Measurements from ENCODE around the gene PEX12.

PEX12 gene

GRCh38 chr17:35597604-35598003 is 19.2 kb upstream of the PEX12 start:
- ATAC-seq = no peak
- TF ChIP-seq ZFP30 (CRISPR knock-in tag; IDR thresholded peaks at IDR 0.05) = no peak
- TF ChIP-seq SNAI2 (CRISPR knock-in tag; IDR thresholded peaks at IDR 0.05) = no peak
- no peak for TF ChIP-seq ZC3H10 (CRISPR knock-in tag; IDR thresholded peaks at IDR 0.05)
- TF ChIP-seq ZNF565 (CRISPR knock-in tag; conservative IDR thresholded peaks at IDR 0.05; ENCODE audit: low read depth) = no peak
- TF ChIP-seq CSDC2 (CRISPR knock-in tag; IDR thresholded peaks at IDR 0.05) = no peak
- no peak for TF ChIP-seq TCF4 (CRISPR knock-in tag; IDR thresholded peaks at IDR 0.05; ENCODE audit: borderline replicate concordance)
- TF ChIP-seq ZNF8 (CRISPR knock-in tag; IDR thresholded peaks at IDR 0.05) = no peak

DNA sequence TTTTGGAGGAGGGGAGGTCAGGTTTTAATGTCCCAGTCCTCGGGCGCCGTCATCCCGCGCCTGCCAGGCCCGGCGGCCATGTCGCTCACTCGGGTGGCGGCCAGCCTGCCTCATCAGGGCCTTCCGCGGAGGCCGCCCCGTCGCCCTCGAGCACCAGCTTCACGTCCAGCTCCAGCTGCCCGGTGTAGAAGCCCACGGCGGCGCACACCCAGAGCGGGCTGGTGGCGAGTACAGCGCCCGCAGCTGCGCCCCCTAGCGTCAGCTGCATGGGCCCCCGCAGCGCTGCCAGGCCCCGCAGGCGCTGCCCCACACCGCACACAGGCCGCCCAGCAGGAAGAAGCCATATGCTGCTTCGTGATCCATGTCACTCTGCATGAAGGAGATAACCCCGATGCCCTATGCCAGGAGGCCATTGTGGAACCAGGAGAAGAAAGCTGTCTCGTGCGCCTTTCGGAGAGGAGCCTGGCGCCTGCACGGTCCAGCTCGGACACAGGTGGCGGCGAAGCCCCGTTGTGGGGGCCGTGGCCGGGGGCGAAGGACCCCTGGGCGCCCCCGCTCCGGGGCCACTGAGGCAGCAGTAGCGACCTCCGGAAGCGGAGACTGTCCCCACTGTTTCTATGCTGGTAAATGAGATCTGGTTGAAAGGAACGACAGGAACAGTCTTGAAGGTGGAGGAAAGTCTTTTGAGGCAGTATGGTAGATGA is 18.3 kb upstream of the PEX12 start:
- TF ChIP-seq ZFP30 (CRISPR knock-in tag; IDR thresholded peaks at IDR 0.05) (no peak), ZFP3 (CRISPR knock-in tag; IDR thresholded peaks at IDR 0.05) (no peak), CSDC2 (CRISPR knock-in tag; IDR thresholded peaks at IDR 0.05) (no peak), RARB (CRISPR knock-in tag; IDR thresholded peaks at IDR 0.05) (no peak), GLIS3 (CRISPR knock-in tag; IDR thresholded peaks at IDR 0.05) (no peak)
- no peak for ATAC-seq

GRCh38 chr17:35596072-35596471 is 17.7 kb upstream of the PEX12 start:
- no peak for ATAC-seq
- TF ChIP-seq ZNF70 (CRISPR knock-in tag; IDR thresholded peaks at IDR 0.05) = no peak
- no peak for TF ChIP-seq TOX (CRISPR knock-in tag; IDR thresholded peaks at IDR 0.05; ENCODE audit: borderline replicate concordance)
- TF ChIP-seq ISL1 (CRISPR knock-in tag; IDR thresholded peaks at IDR 0.05) = no peak
- no peak for TF ChIP-seq ZFP3 (CRISPR knock-in tag; IDR thresholded peaks at IDR 0.05)
- TF ChIP-seq BACH2 (CRISPR knock-in tag; IDR thresholded peaks at IDR 0.05; ENCODE audit: borderline replicate concordance) = no peak
- TF ChIP-seq ZNF8 (CRISPR knock-in tag; IDR thresholded peaks at IDR 0.05) = no peak
- TF ChIP-seq, protein P1, sequence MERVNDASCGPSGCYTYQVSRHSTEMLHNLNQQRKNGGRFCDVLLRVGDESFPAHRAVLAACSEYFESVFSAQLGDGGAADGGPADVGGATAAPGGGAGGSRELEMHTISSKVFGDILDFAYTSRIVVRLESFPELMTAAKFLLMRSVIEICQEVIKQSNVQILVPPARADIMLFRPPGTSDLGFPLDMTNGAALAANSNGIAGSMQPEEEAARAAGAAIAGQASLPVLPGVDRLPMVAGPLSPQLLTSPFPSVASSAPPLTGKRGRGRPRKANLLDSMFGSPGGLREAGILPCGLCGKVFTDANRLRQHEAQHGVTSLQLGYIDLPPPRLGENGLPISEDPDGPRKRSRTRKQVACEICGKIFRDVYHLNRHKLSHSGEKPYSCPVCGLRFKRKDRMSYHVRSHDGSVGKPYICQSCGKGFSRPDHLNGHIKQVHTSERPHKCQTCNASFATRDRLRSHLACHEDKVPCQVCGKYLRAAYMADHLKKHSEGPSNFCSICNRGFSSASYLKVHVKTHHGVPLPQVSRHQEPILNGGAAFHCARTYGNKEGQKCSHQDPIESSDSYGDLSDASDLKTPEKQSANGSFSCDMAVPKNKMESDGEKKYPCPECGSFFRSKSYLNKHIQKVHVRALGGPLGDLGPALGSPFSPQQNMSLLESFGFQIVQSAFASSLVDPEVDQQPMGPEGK (CRISPR knock-in tag; IDR thresholded peaks at IDR 0.05; ENCODE audit: borderline replicate concordance) = no peak

DNA sequence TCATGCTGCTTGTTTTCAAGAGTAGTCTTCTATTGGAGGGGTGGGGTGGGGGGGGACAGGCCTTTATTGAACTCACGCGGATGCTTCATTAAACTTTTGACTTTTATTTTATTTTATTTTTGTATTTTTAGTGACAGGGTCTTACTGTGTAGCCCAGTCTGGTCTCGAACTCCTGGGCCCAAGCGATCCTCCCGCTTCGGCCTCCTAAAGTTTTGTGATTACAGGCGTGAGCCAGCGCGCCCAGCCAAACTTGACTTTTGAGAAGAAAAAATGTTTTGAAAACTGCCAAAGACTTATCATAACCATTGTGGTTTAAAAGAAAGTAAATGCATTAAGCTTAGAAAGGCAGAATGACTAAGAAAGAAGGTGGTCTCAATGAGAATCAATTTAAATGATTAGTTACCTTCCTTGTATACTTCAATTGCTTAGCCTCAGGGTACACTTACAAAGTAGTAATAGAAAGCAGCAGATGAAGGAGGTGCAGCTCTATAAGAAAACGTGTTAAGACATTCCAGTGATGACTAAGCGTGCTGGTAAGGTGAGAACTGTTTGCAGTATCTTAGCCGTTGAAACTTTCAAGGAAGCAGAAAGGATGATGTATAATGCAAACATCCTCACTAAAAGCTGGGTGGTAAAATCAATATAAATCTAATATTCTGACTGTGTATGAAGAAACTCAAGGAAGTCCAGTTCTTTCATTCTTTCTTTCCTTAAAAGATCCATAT is 10.0 kb upstream of the PEX12 start:
- peak; percentile 46 for ATAC-seq
- TF ChIP-seq ZNF70 (CRISPR knock-in tag; IDR thresholded peaks at IDR 0.05) (no peak), PPARA (CRISPR knock-in tag; IDR thresholded peaks at IDR 0.05; ENCODE audit: borderline replicate concordance) (no peak), ZNF565 (CRISPR knock-in tag; conservative IDR thresholded peaks at IDR 0.05; ENCODE audit: low read depth) (no peak), BACH2 (CRISPR knock-in tag; IDR thresholded peaks at IDR 0.05; ENCODE audit: borderline replicate concordance) (no peak), ZC3H10 (CRISPR knock-in tag; IDR thresholded peaks at IDR 0.05) (no peak), OSR1 (CRISPR knock-in tag; IDR thresholded peaks at IDR 0.05) (no peak), ZFP3 (CRISPR knock-in tag; IDR thresholded peaks at IDR 0.05) (no peak), RARB (CRISPR knock-in tag; IDR thresholded peaks at IDR 0.05) (no peak), CSRNP3 (CRISPR knock-in tag; IDR thresholded peaks at IDR 0.05) (no peak), ZFP30 (CRISPR knock-in tag; IDR thresholded peaks at IDR 0.05) (no peak), CSDC2 (CRISPR knock-in tag; IDR thresholded peaks at IDR 0.05) (no peak), ESRRG (CRISPR knock-in tag; IDR thresholded peaks at IDR 0.05) (no peak), ZNF8 (CRISPR knock-in tag; IDR thresholded peaks at IDR 0.05) (no peak), SNAI2 (CRISPR knock-in tag; IDR thresholded peaks at IDR 0.05) (no peak)
- TF ChIP-seq, protein P1 (CRISPR knock-in tag; IDR thresholded peaks at IDR 0.05; ENCODE audit: borderline replicate concordance) = no peak
- TF ChIP-seq, protein P2, sequence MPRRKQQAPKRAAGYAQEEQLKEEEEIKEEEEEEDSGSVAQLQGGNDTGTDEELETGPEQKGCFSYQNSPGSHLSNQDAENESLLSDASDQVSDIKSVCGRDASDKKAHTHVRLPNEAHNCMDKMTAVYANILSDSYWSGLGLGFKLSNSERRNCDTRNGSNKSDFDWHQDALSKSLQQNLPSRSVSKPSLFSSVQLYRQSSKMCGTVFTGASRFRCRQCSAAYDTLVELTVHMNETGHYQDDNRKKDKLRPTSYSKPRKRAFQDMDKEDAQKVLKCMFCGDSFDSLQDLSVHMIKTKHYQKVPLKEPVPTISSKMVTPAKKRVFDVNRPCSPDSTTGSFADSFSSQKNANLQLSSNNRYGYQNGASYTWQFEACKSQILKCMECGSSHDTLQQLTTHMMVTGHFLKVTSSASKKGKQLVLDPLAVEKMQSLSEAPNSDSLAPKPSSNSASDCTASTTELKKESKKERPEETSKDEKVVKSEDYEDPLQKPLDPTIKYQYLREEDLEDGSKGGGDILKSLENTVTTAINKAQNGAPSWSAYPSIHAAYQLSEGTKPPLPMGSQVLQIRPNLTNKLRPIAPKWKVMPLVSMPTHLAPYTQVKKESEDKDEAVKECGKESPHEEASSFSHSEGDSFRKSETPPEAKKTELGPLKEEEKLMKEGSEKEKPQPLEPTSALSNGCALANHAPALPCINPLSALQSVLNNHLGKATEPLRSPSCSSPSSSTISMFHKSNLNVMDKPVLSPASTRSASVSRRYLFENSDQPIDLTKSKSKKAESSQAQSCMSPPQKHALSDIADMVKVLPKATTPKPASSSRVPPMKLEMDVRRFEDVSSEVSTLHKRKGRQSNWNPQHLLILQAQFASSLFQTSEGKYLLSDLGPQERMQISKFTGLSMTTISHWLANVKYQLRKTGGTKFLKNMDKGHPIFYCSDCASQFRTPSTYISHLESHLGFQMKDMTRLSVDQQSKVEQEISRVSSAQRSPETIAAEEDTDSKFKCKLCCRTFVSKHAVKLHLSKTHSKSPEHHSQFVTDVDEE (CRISPR knock-in tag; IDR thresholded peaks at IDR 0.05) = no peak
- TF ChIP-seq, protein P3, sequence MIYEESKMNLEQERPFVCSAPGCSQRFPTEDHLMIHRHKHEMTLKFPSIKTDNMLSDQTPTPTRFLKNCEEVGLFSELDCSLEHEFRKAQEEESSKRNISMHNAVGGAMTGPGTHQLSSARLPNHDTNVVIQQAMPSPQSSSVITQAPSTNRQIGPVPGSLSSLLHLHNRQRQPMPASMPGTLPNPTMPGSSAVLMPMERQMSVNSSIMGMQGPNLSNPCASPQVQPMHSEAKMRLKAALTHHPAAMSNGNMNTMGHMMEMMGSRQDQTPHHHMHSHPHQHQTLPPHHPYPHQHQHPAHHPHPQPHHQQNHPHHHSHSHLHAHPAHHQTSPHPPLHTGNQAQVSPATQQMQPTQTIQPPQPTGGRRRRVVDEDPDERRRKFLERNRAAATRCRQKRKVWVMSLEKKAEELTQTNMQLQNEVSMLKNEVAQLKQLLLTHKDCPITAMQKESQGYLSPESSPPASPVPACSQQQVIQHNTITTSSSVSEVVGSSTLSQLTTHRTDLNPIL (CRISPR knock-in tag; IDR thresholded peaks at IDR 0.05; ENCODE audit: low read depth) = no peak
- TF ChIP-seq, protein P4, sequence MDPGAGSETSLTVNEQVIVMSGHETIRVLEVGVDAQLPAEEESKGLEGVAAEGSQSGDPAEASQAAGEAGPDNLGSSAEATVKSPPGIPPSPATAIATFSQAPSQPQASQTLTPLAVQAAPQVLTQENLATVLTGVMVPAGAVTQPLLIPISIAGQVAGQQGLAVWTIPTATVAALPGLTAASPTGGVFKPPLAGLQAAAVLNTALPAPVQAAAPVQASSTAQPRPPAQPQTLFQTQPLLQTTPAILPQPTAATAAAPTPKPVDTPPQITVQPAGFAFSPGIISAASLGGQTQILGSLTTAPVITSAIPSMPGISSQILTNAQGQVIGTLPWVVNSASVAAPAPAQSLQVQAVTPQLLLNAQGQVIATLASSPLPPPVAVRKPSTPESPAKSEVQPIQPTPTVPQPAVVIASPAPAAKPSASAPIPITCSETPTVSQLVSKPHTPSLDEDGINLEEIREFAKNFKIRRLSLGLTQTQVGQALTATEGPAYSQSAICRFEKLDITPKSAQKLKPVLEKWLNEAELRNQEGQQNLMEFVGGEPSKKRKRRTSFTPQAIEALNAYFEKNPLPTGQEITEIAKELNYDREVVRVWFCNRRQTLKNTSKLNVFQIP (CRISPR knock-in tag; IDR thresholded peaks at IDR 0.05; ENCODE audit: borderline replicate concordance, low read depth) = no peak

Measured in SK-N-SH treated with all-trans-retinoic acid at 6 μM for 48 hours (cell line).